Mesendoderm (in vitro differentiated cells): ENCODE measurements around the gene CNPY2.
"Not testable (repeated sequence)": the region's sequence is repeated elsewhere in the genome, so short reads cannot be mapped to it uniquely, and the experiment has no call there.

Experiments used
- DNase-seq: peaks from one replicate; pipeline ENCODE4 v3.0.0; 2013
- H2AK5ac ChIP-seq: 2 replicates; pipeline ENCODE4 v1.6.1; 2013; ENCODE audit warnings: low read length, inconsistent platforms
- H2BK120ac ChIP-seq: 2 replicates; pipeline ENCODE4 v1.6.1; 2013; ENCODE audit warnings: low read depth, mild to moderate bottlenecking, low read length, moderate library complexity, mixed read lengths
- H2BK15ac ChIP-seq: replicated peaks from 2 replicates; pipeline ENCODE4 v1.6.1; 2013; ENCODE audit warnings: low read depth, mild to moderate bottlenecking, moderate library complexity
- H2BK5ac ChIP-seq: 2 replicates; pipeline ENCODE4 v1.6.1; 2013; ENCODE audit warnings: low read length, inconsistent platforms
- H3K18ac ChIP-seq: 2 replicates; pipeline ENCODE4 v1.6.1; 2013; ENCODE audit warnings: mild to moderate bottlenecking, low read length, mixed read lengths
- H3K23ac ChIP-seq: one replicate; pipeline ENCODE4 v1.6.1; 2013; ENCODE audit warnings: low read length
- H3K27ac ChIP-seq: 2 replicates; pipeline ENCODE4 v1.5.1; 2013; ENCODE audit warnings: low read depth, mild to moderate bottlenecking, inconsistent platforms, low read length, moderate library complexity
- H3K27me3 ChIP-seq: 2 replicates; pipeline ENCODE4 v1.6.1; 2013; ENCODE audit warnings: low read length, control low read depth, mild to moderate bottlenecking, inconsistent platforms; ENCODE audit not compliant: insufficient read depth, poor library complexity
- H3K36me3 ChIP-seq: 2 replicates; pipeline ENCODE4 v1.6.1; 2013; ENCODE audit warnings: low read length, inconsistent platforms; ENCODE audit not compliant: control insufficient read depth, insufficient read depth
- H3K4ac ChIP-seq: one replicate; pipeline ENCODE4 v1.6.1; 2013; ENCODE audit warnings: low read depth, mild to moderate bottlenecking, low read length, moderate library complexity
- H3K4me1 ChIP-seq: 2 replicates; pipeline ENCODE4 v1.6.1; 2013; ENCODE audit warnings: low read depth, low read length, inconsistent platforms; ENCODE audit not compliant: control insufficient read depth
- H3K4me2 ChIP-seq: 2 replicates; pipeline ENCODE4 v1.6.1; 2013; ENCODE audit warnings: low read length
- H3K4me3 ChIP-seq: 2 replicates; pipeline ENCODE4 v1.5.1; 2013; ENCODE audit warnings: mild to moderate bottlenecking, low read length
- H3K56ac ChIP-seq: one replicate; pipeline ENCODE4 v1.6.1; 2013; ENCODE audit warnings: low read length
- H3K79me1 ChIP-seq: 2 replicates; pipeline ENCODE4 v1.6.1; 2013; ENCODE audit warnings: low read length, inconsistent platforms
- H3K79me2 ChIP-seq: 2 replicates; pipeline ENCODE4 v1.6.1; 2013; ENCODE audit warnings: mild to moderate bottlenecking, low read length; ENCODE audit not compliant: control insufficient read depth, insufficient read depth
- H3K9ac ChIP-seq: 2 replicates; pipeline ENCODE4 v1.6.1; 2013; ENCODE audit warnings: low read length, inconsistent platforms
- H4K5ac ChIP-seq: one replicate; pipeline ENCODE4 v1.6.1; 2013; ENCODE audit warnings: low read length
- H4K8ac ChIP-seq: one replicate; pipeline ENCODE4 v1.6.1; 2013; ENCODE audit warnings: low read depth, mild to moderate bottlenecking, control low read depth, low read length, moderate library complexity
- WGBS: extraction: QIAGEN DNeasy Blood & Tissue Kit; methylation state at CpG from one replicate; pipeline ENCODE4 v1.1.7; 2013; ENCODE audit warnings: low lambda C conversion rate, missing lambda C conversion rate; ENCODE audit not compliant: insufficient coverage; ENCODE audit errors: extremely low coverage; 5-methylcytosine and 5-hydroxymethylcytosine counted together

CNPY2 gene

GRCh38 chr12:56358836-56359532 lies 43.2 kb upstream of the CNPY2 start:
- Histone ChIP-seq H2BK15ac (no peak overlapping the region), H3K79me2 (no peaks in the 10 kb centered on the region), H3K79me1 (peaks cover 3% of the 10 kb centered on the region), H2BK5ac (no peak overlapping the region), H3K18ac (no peak overlapping the region), H3K4me1 (peaks cover 2% of the 10 kb centered on the region), H2AK5ac (no peak overlapping the region), H3K4me2 (peak overlapping the region; percentile 26), H3K27me3 (no peaks in the 10 kb centered on the region), H3K4ac (no peak overlapping the region), H3K56ac (peak overlapping the region; percentile 78), H2BK120ac (no peak overlapping the region), H4K8ac (no peak overlapping the region), H3K36me3 (peaks cover 3% of the 10 kb centered on the region), H4K5ac (no peak overlapping the region), H3K23ac (peak overlapping the region; percentile 45), H3K9ac (peak overlapping the region; percentile 64), H3K27ac (no peak overlapping the region), H3K4me3 (no peak overlapping the region)
- no peak for DNase-seq
- no CpG with 5 or more reads among the region's 1 CpG for WGBS

GRCh38 chr12:56351325-56351724 lies 35.5 kb upstream of the CNPY2 start:
- Histone ChIP-seq H3K27ac (no peak overlapping the region), H3K9ac (no peak overlapping the region), H2BK120ac (no peak overlapping the region), H3K79me1 (no peaks in the 10 kb centered on the region), H3K4me2 (no peak overlapping the region), H2BK5ac (no peak overlapping the region), H3K56ac (no peak overlapping the region), H4K8ac (no peak overlapping the region), H3K27me3 (no peaks in the 10 kb centered on the region), H3K36me3 (peaks cover 8% of the 10 kb centered on the region), H3K4me1 (no peaks in the 10 kb centered on the region), H2BK15ac (no peak overlapping the region), H3K79me2 (no peaks in the 10 kb centered on the region), H4K5ac (no peak overlapping the region), H3K23ac (no peak overlapping the region), H3K4ac (no peak overlapping the region), H2AK5ac (no peak overlapping the region), H3K4me3 (no peak overlapping the region), H3K18ac (no peak overlapping the region)
- no CpG with 5 or more reads among the region's 2 CpGs for WGBS
- no peak for DNase-seq

- no peak overlapping the region for H2BK5ac ChIP-seq
- no CpG with 5 or more reads among the region's 2 CpGs for WGBS
- H3K36me3 ChIP-seq, result peaks cover 8% of the 10 kb centered on the region
- H3K4me2 ChIP-seq, result no peak overlapping the region
- no peak overlapping the region for H2AK5ac ChIP-seq
- DNase-seq, result no peak
- H4K8ac ChIP-seq, result no peak overlapping the region
- no peak overlapping the region for H3K9ac ChIP-seq
- H2BK120ac ChIP-seq, result no peak overlapping the region
- no peaks in the 10 kb centered on the region for H3K79me1 ChIP-seq
- H3K56ac ChIP-seq, result no peak overlapping the region
- H4K5ac ChIP-seq, result no peak overlapping the region
- no peak overlapping the region for H3K4me3 ChIP-seq
- no peaks in the 10 kb centered on the region for H3K79me2 ChIP-seq
- H2BK15ac ChIP-seq, result no peak overlapping the region
- H3K23ac ChIP-seq, result no peak overlapping the region
- H3K4me1 ChIP-seq, result no peaks in the 10 kb centered on the region
- no peak overlapping the region for H3K4ac ChIP-seq
- H3K27me3 ChIP-seq, result no peaks in the 10 kb centered on the region
- H3K18ac ChIP-seq, result no peak overlapping the region
- H3K27ac ChIP-seq, result no peak overlapping the region
These were observed 34.9 kb upstream of the CNPY2 start for GRCh38 chr12:56350662-56351061.

- Histone ChIP-seq H2BK15ac (no peak overlapping the region), H3K23ac (no peak overlapping the region), H3K79me1 (no peaks in the 10 kb centered on the region), H2BK120ac (no peak overlapping the region), H4K5ac (no peak overlapping the region), H3K27ac (no peak overlapping the region), H4K8ac (no peak overlapping the region), H3K4me1 (no peaks in the 10 kb centered on the region), H3K4me2 (no peak overlapping the region), H3K36me3 (peaks cover 5% of the 10 kb centered on the region), H3K79me2 (no peaks in the 10 kb centered on the region), H3K27me3 (no peaks in the 10 kb centered on the region), H3K4me3 (no peak overlapping the region), H3K4ac (no peak overlapping the region), H2AK5ac (no peak overlapping the region), H3K9ac (no peak overlapping the region), H3K56ac (no peak overlapping the region), H3K18ac (no peak overlapping the region), H2BK5ac (no peak overlapping the region)
- no peak for DNase-seq
- WGBS, result no CpG with 5 or more reads among the region's 5 CpGs
These were observed 33.0 kb upstream of the CNPY2 start for GRCh38 chr12:56348776-56349175.

GRCh38 chr12:56347255-56347654 lies 31.5 kb upstream of the CNPY2 start:
- H2BK5ac ChIP-seq, H3K56ac ChIP-seq, DNase-seq, H4K8ac ChIP-seq, H4K5ac ChIP-seq, H3K4me1 ChIP-seq, H3K4me2 ChIP-seq, H3K23ac ChIP-seq, H2BK120ac ChIP-seq, H3K18ac ChIP-seq, H2AK5ac ChIP-seq, H3K79me1 ChIP-seq, H3K27me3 ChIP-seq, H3K9ac ChIP-seq, H3K4me3 ChIP-seq, H3K36me3 ChIP-seq, H3K79me2 ChIP-seq, H3K4ac ChIP-seq, H2BK15ac ChIP-seq, H3K27ac ChIP-seq: not testable (repeated sequence)
- no CpG with 5 or more reads among the region's 9 CpGs for WGBS

- Histone ChIP-seq H3K4me1 (no peaks in the 10 kb centered on the region), H3K79me2 (no peaks in the 10 kb centered on the region), H3K27ac (no peak overlapping the region), H3K4me2 (no peak overlapping the region), H2BK15ac (no peak overlapping the region), H2BK5ac (no peak overlapping the region), H3K23ac (no peak overlapping the region), H2AK5ac (no peak overlapping the region), H3K4ac (no peak overlapping the region), H4K8ac (no peak overlapping the region), H3K27me3 (no peaks in the 10 kb centered on the region), H3K36me3 (peaks cover 7% of the 10 kb centered on the region), H3K18ac (no peak overlapping the region), H2BK120ac (no peak overlapping the region), H3K56ac (no peak overlapping the region), H4K5ac (no peak overlapping the region), H3K4me3 (no peak overlapping the region), H3K9ac (no peak overlapping the region), H3K79me1 (no peaks in the 10 kb centered on the region)
- no CpG with 5 or more reads among the region's 7 CpGs for WGBS
- no peak for DNase-seq
These were observed 30.9 kb upstream of the CNPY2 start for GRCh38 chr12:56346675-56347074.
